RWPE2 (cell line): ENCODE data around the gene RFNG.

Experiments used
- ATAC-seq: fragments of 200-7000 bp; cut with Tn5 transposase; 3 replicates; pipeline ENCODE4 v1.9.1; 2021; ENCODE audit warnings: low read depth
- DNase-seq: peaks from one replicate; pipeline ENCODE4 v3.0.0-alpha.2; 2020; ENCODE audit warnings: low spot score
- H3K27ac ChIP-seq: fragments of 450-650 bp; 2 replicates; pipeline ENCODE4 v1.5.1; 2017; ENCODE audit warnings: mild to moderate bottlenecking; ENCODE audit not compliant: poor library complexity, severe bottlenecking
- H3K27me3 ChIP-seq: fragments of 250-450 bp; sonication (Bioruptor Pico); 2 replicates; pipeline ENCODE4 v1.5.1; 2021; ENCODE audit warnings: mild to moderate bottlenecking, moderate library complexity; ENCODE audit not compliant: insufficient read depth, poor library complexity, severe bottlenecking
- H3K36me3 ChIP-seq: fragments of 250-450 bp; sonication (Bioruptor Pico); 2 replicates; pipeline ENCODE4 v1.5.1; 2020; ENCODE audit warnings: low read depth, mild to moderate bottlenecking, moderate library complexity
- H3K4me1 ChIP-seq: fragments of 250-450 bp; sonication (Bioruptor Pico); 2 replicates; pipeline ENCODE4 v1.5.1; 2021; ENCODE audit warnings: mild to moderate bottlenecking, moderate library complexity; ENCODE audit not compliant: insufficient read depth, poor library complexity, severe bottlenecking
- H3K4me3 ChIP-seq: fragments of 250-450 bp; sonication (Bioruptor Pico); 2 replicates; pipeline ENCODE4 v1.5.1; 2021; ENCODE audit warnings: mild to moderate bottlenecking, moderate library complexity; ENCODE audit not compliant: severe bottlenecking
- H3K9me3 ChIP-seq: fragments of 250-450 bp; sonication (Bioruptor Pico); 2 replicates; pipeline ENCODE4 v1.5.1; 2021; ENCODE audit warnings: mild to moderate bottlenecking, moderate library complexity; ENCODE audit not compliant: severe bottlenecking
- CTCF ChIP-seq: fragments of 450-650 bp; IDR thresholded peaks from one replicate; pipeline ENCODE4 v1.5.1; 2017; ENCODE audit warnings: mild to moderate bottlenecking, moderate library complexity; ENCODE audit not compliant: poor library complexity, severe bottlenecking

RFNG gene

GRCh38 chr17:82049521-82049971, 2.1 kb downstream of the RFNG start:
- ATAC-seq (no peak), DNase-seq (no peak)
- Histone ChIP-seq H3K36me3 (peaks cover 54% of the 10 kb centered on the region), H3K27ac (no peak overlapping the region), H3K4me3 (no peak overlapping the region), H3K27me3 (no peaks in the 10 kb centered on the region), H3K9me3 (no peaks in the 10 kb centered on the region), H3K4me1 (peaks cover 5% of the 10 kb centered on the region)
- TF ChIP-seq CTCF: no peak

GRCh38 chr17:82049106-82049505, 2.5 kb downstream of the RFNG start:
- DNase-seq (no peak), ATAC-seq (no peak)
- Histone ChIP-seq H3K27ac (no peak overlapping the region), H3K9me3 (no peaks in the 10 kb centered on the region), H3K27me3 (no peaks in the 10 kb centered on the region), H3K36me3 (peaks cover 50% of the 10 kb centered on the region), H3K4me1 (peaks cover 5% of the 10 kb centered on the region), H3K4me3 (no peak overlapping the region)
- no peak for TF ChIP-seq CTCF

GRCh38 chr17:82048571-82048971, 3.0 kb downstream of the RFNG start:
- no peaks in the 10 kb centered on the region for H3K27me3 ChIP-seq
- no peak for ATAC-seq
- H3K27ac ChIP-seq: no peak overlapping the region
- H3K4me3 ChIP-seq: no peak overlapping the region
- H3K9me3 ChIP-seq: no peaks in the 10 kb centered on the region
- no peak for TF ChIP-seq CTCF
- peaks cover 45% of the 10 kb centered on the region for H3K36me3 ChIP-seq
- no peak for DNase-seq
- H3K4me1 ChIP-seq: peaks cover 5% of the 10 kb centered on the region

GRCh38 chr17:82047914-82048570, 3.6 kb downstream of the RFNG start:
- DNase-seq (no peak), ATAC-seq (no peak)
- Histone ChIP-seq H3K4me3 (no peak overlapping the region), H3K27ac (no peak overlapping the region), H3K4me1 (peaks cover 4% of the 10 kb centered on the region), H3K27me3 (no peaks in the 10 kb centered on the region), H3K36me3 (peaks cover 41% of the 10 kb centered on the region), H3K9me3 (no peaks in the 10 kb centered on the region)
- no peak for TF ChIP-seq CTCF

- TF ChIP-seq CTCF: no peak
- H3K4me1 ChIP-seq: no peaks in the 10 kb centered on the region
- H3K27me3 ChIP-seq: no peaks in the 10 kb centered on the region
- H3K9me3 ChIP-seq: no peaks in the 10 kb centered on the region
- H3K4me3 ChIP-seq: no peak overlapping the region
- no peak overlapping the region for H3K27ac ChIP-seq
- DNase-seq: no peak
- peaks cover 41% of the 10 kb centered on the region for H3K36me3 ChIP-seq
- no peak for ATAC-seq
Measured at GRCh38 chr17:82047379-82047778, 4.2 kb downstream of the RFNG start.
